HepG2 (cell line): ENCODE data around the gene DIRAS1. TPM values are rescaled to one million over a fixed set of nuclear protein-coding genes. Genes with fewer than 3 reads are reported as not detected.

Source experiments
- AHDC1 ChIP-seq: sonication (generic); formaldehyde crosslinking; IDR thresholded peaks from 2 replicates; pipeline ENCODE4 v1.5.1; 2020; ENCODE audit warnings: mild to moderate bottlenecking, missing genetic modification reagents, borderline replicate concordance
- AKAP8 ChIP-seq: sonication (generic); formaldehyde crosslinking; IDR thresholded peaks from 2 replicates; pipeline ENCODE4 v1.5.1; 2020; ENCODE audit warnings: mild to moderate bottlenecking, missing genetic modification reagents
- CENPX ChIP-seq: sonication (generic); formaldehyde crosslinking; IDR thresholded peaks from 2 replicates; pipeline ENCODE4 v1.9.0; 2021; ENCODE audit warnings: mild to moderate bottlenecking, missing genetic modification reagents, moderate library complexity
- E2F1 ChIP-seq: sonication (generic); formaldehyde crosslinking; IDR thresholded peaks from 2 replicates; pipeline ENCODE4 v1.5.0; 2020; ENCODE audit warnings: missing genetic modification reagents
- FOXA1 ChIP-seq, 2 experiments: fragments of 450-650 bp in 1 of 2; sonication (generic) in 1 of 2; formaldehyde crosslinking in 1 of 2; IDR thresholded peaks; 2 replicates each; pipeline versions ENCODE4 v1.4.0 to v1.6.1; 2016 to 2020; ENCODE audit warnings: missing genetic modification reagents in 1 of 2
- GATA4 ChIP-seq: sonication (generic); IDR thresholded peaks from 2 replicates; pipeline ENCODE4 v1.6.1; 2016; ENCODE audit warnings: antibody characterized with exemption, low read depth, borderline replicate concordance
- HNRNPH1 ChIP-seq: fragments of 200-400 bp; formaldehyde crosslinking; optimal IDR thresholded peaks from 2 replicates; pipeline ENCODE3; 2017; ENCODE audit warnings: mild to moderate bottlenecking, low read depth, low read length
- KLF12 ChIP-seq: sonication (generic); formaldehyde crosslinking; IDR thresholded peaks from 2 replicates; pipeline ENCODE4 v1.4.0; 2020; ENCODE audit warnings: missing genetic modification reagents, borderline replicate concordance
- MAFK ChIP-seq, 2 experiments: IDR thresholded peaks in 1 of 2; conservative IDR thresholded peaks in 1 of 2; 2 replicates each; pipeline ENCODE4 v1.6.1; 2011; ENCODE audit warnings: improper control_type of control experiment in 2 of 2, low read length in 2 of 2
- MBD4 ChIP-seq: IDR thresholded peaks from 2 replicates; pipeline ENCODE4 v1.6.1; 2012; ENCODE audit warnings: low read length, inconsistent platforms, borderline replicate concordance
- NFATC3 ChIP-seq: sonication (generic); formaldehyde crosslinking; IDR thresholded peaks from 2 replicates; pipeline ENCODE4 v1.5.1; 2020; ENCODE audit warnings: mild to moderate bottlenecking, missing genetic modification reagents
- NRL ChIP-seq: sonication (generic); formaldehyde crosslinking; IDR thresholded peaks from 2 replicates; pipeline ENCODE4 v1.5.0; 2020; ENCODE audit warnings: missing genetic modification reagents, mild to moderate bottlenecking, moderate library complexity, borderline replicate concordance
- PRDM10 ChIP-seq: sonication (generic); formaldehyde crosslinking; IDR thresholded peaks from 2 replicates; pipeline ENCODE4 v1.4.0; 2020; ENCODE audit warnings: low read depth, missing genetic modification reagents
- ZFP36L2 ChIP-seq: sonication (generic); formaldehyde crosslinking; IDR thresholded peaks from 2 replicates; pipeline ENCODE4 v1.4.0; 2020; ENCODE audit warnings: missing genetic modification reagents
- ZKSCAN5 ChIP-seq: sonication (generic); formaldehyde crosslinking; IDR thresholded peaks from 2 replicates; pipeline ENCODE4 v1.5.1; 2020; ENCODE audit warnings: mild to moderate bottlenecking, missing genetic modification reagents
- ZNF354B ChIP-seq: sonication (generic); formaldehyde crosslinking; IDR thresholded peaks from 2 replicates; pipeline ENCODE4 v1.8.0; 2022; ENCODE audit warnings: mild to moderate bottlenecking, missing genetic modification reagents
- ZNF75D ChIP-seq: sonication (generic); formaldehyde crosslinking; IDR thresholded peaks from 2 replicates; pipeline ENCODE4 v1.8.1; 2023; ENCODE audit warnings: missing genetic modification reagents, mild to moderate bottlenecking, borderline replicate concordance
- ZNF775 ChIP-seq: sonication (generic); formaldehyde crosslinking; IDR thresholded peaks from 2 replicates; pipeline ENCODE4 v1.4.0; 2020; ENCODE audit warnings: missing genetic modification reagents, mild to moderate bottlenecking, moderate library complexity, borderline replicate concordance
- ZNF878 ChIP-seq: sonication (generic); formaldehyde crosslinking; IDR thresholded peaks from 2 replicates; pipeline ENCODE4 v1.8.1; 2023; ENCODE audit warnings: mild to moderate bottlenecking, missing genetic modification reagents, moderate library complexity
- polyA plus RNA-seq, 8 experiments: library from polyadenylated mRNA; depleted of rRNA in 3 of 8; stranded (reverse) in 7 of 8; unstranded in 1 of 8; fragments of >200 nt; fragmentation: Illumina TruSeq in 4 of 8; extraction: Trizol in 4 of 8; gene quantifications; 2 replicates each; pipeline versions ENCODE4 v1.2.1 to v1.2.3, GENCODE V29; 2011 to 2016; ENCODE audit warnings: low read depth in 4 of 8, missing spikeins in 1 of 8, mixed read lengths in 1 of 8; ENCODE audit not compliant: insufficient read depth in 1 of 8
- total RNA-seq, 5 experiments: library from RNA; depleted of rRNA; stranded (reverse); fragments of >200 nt; fragmentation: Illumina TruSeq; extraction: Trizol; gene quantifications; 2 replicates each; pipeline ENCODE4 v1.2.3, GENCODE V29; 2016; ENCODE audit warnings: low read depth in 1 of 5

The DIRAS1 gene
- total and polyA plus RNA-seq, 2 of the 13 experiments (the other 11 are each of a cell fraction or from before 2014, with no cell fraction given), result 0.97 to 1.8 TPM

- TF ChIP-seq PRDM10 (CRISPR knock-in tag) (peak; percentile 90), HNRNPH1 (no peak), GATA4 (no peak), ZNF75D (CRISPR knock-in tag) (peak; percentile 92; the same call in 1 of the 2 replicates), CENPX (CRISPR knock-in tag) (no peak), ZFP36L2 (peak; percentile 98), AHDC1 (peak; percentile 50), ZNF878 (CRISPR knock-in tag) (peak; percentile 91), AKAP8 (peak; percentile 74), E2F1 (CRISPR knock-in tag) (peak; percentile 73; the same call in 1 of the 2 replicates), NFATC3 (CRISPR knock-in tag) (peak; percentile 85; the same call in 1 of the 2 replicates), KLF12 (CRISPR knock-in tag) (peak; percentile 91; the same call in 1 of the 2 replicates), ZKSCAN5 (CRISPR knock-in tag) (0 out of 2 replicates have a peak, but pooled peaks have one; percentile 36), MAFK (conservative IDR thresholded peaks at IDR 0.05 in 1 of 2, IDR thresholded peaks at IDR 0.05 in 1 of 2; ENCODE audit: low read length in 2 of 2) (no peak), MBD4 (no peak), FOXA1 (IDR thresholded peaks at IDR 0.05) (no peak), FOXA1 (CRISPR knock-in tag; IDR thresholded peaks at IDR 0.05) (no peak), NRL (CRISPR knock-in tag) (peak; percentile 96), ZNF775 (no peak), ZNF354B (peak; percentile 95; the same call in 1 of the 2 replicates)
These were observed 18.6 kb upstream of the DIRAS1 start, which contains the start of gene SLC39A3 (continued) for GRCh38 chr19:2739602-2740313.
